ENCODE data around the gene CCDC18. TPM values are rescaled to one million over a fixed set of nuclear protein-coding genes. Genes with fewer than 3 reads are reported as not detected.
A peak's percentile ranks its signal among the peaks of the same experiment; 100 is the strongest.
"Not testable (repeated sequence)": the region's sequence is repeated elsewhere in the genome, so short reads cannot be mapped to it uniquely, and the experiment has no call there.

The CCDC18 gene
- total and polyA plus RNA-seq, 4 donors: 2.0 to 10.8 (median 4.9) TPM

- TF ChIP-seq CTCF (IDR thresholded peaks at IDR 0.05; ENCODE audit: control extremely low read depth, extremely low read depth): no peak
- no peak overlapping the region for H3K9ac ChIP-seq (ENCODE audit: insufficient read depth in 1 of 2, low read length in 2 of 2)
- H3K4me1 ChIP-seq (ENCODE audit: control insufficient read depth in 5 of 5, insufficient read depth in 5 of 5, low read length in 5 of 5): no peaks in the 10 kb centered on the region
- DNase-seq (no peak), ATAC-seq (ENCODE audit: insufficient read depth, low FRiP score) (no peak)
- no peak overlapping the region for H3K27ac ChIP-seq (ENCODE audit: low read depth in 1 of 2, low read length in 1 of 2)
- H3K9me3 ChIP-seq (ENCODE audit: control insufficient read depth in 4 of 4, insufficient read depth in 3 of 4, low read length in 3 of 4): peaks cover 0 to 4% (median 1%) of the 10 kb centered on the region in 4 donors
- no peak overlapping the region for H3K4me3 ChIP-seq
- no peaks in the 10 kb centered on the region for H3K27me3 ChIP-seq (ENCODE audit: control insufficient read depth in 3 of 3, insufficient read depth in 3 of 3, low read length in 2 of 3)
- peaks cover 0 to 16% (median 4%) of the 10 kb centered on the region in 4 donors for H3K36me3 ChIP-seq (ENCODE audit: control insufficient read depth in 4 of 4, insufficient read depth in 4 of 4, low read length in 4 of 4)
Measured at GRCh38 chr1:93257889-93258288, 77.4 kb downstream of the CCDC18 start.

- not testable (repeated sequence) for ATAC-seq (ENCODE audit: insufficient read depth, low FRiP score); H3K9ac ChIP-seq (ENCODE audit: insufficient read depth in 1 of 2, low read length in 2 of 2); H3K27me3 ChIP-seq (ENCODE audit: control insufficient read depth in 3 of 3, insufficient read depth in 3 of 3, low read length in 2 of 3); H3K9me3 ChIP-seq (ENCODE audit: control insufficient read depth in 4 of 4, insufficient read depth in 3 of 4, low read length in 3 of 4); H3K27ac ChIP-seq (ENCODE audit: low read depth in 1 of 2, low read length in 1 of 2); DNase-seq; H3K4me1 ChIP-seq (ENCODE audit: control insufficient read depth in 5 of 5, insufficient read depth in 5 of 5, low read length in 5 of 5); H3K4me3 ChIP-seq
- WGBS, 2 donors: 99 to 100% methylated on average over 3 of the region's 3 CpGs
- H3K36me3 ChIP-seq (ENCODE audit: control insufficient read depth in 4 of 4, insufficient read depth in 4 of 4, low read length in 4 of 4): peaks cover 0 to 24% (median 6%) of the 10 kb centered on the region in 4 donors
Measured at GRCh38 chr1:93260726-93261125, 80.2 kb downstream of the CCDC18 start.

- peaks cover 0 to 24% (median 6%) of the 10 kb centered on the region in 4 donors for H3K36me3 ChIP-seq (ENCODE audit: control insufficient read depth in 4 of 4, insufficient read depth in 4 of 4, low read length in 4 of 4)
- no peak overlapping the region for H3K27ac ChIP-seq (ENCODE audit: low read depth in 1 of 2, low read length in 1 of 2)
- 98% methylated on average over 3 of the region's 3 CpGs for WGBS, 2 donors
- no peaks in the 10 kb centered on the region for H3K27me3 ChIP-seq (ENCODE audit: control insufficient read depth in 3 of 3, insufficient read depth in 3 of 3, low read length in 2 of 3)
- no peak for DNase-seq
- ATAC-seq (ENCODE audit: insufficient read depth, low FRiP score): no peak
- peaks cover 0 to 4% (median 2%) of the 10 kb centered on the region in 4 donors for H3K9me3 ChIP-seq (ENCODE audit: control insufficient read depth in 4 of 4, insufficient read depth in 3 of 4, low read length in 3 of 4)
- no peak for TF ChIP-seq CTCF (IDR thresholded peaks at IDR 0.05; ENCODE audit: control extremely low read depth, extremely low read depth)
- H3K4me3 ChIP-seq: no peak overlapping the region
- H3K4me1 ChIP-seq (ENCODE audit: control insufficient read depth in 5 of 5, insufficient read depth in 5 of 5, low read length in 5 of 5): no peaks in the 10 kb centered on the region
- no peak overlapping the region for H3K9ac ChIP-seq (ENCODE audit: insufficient read depth in 1 of 2, low read length in 2 of 2)
Measured at GRCh38 chr1:93262645-93263044, 82.1 kb downstream of the CCDC18 start.

- 97 to 99% methylated on average over 3 of the region's 3 CpGs for WGBS, 2 donors
Measured at GRCh38 chr1:93268888-93269287, 88.4 kb downstream of the CCDC18 start.

GRCh38 chr1:93275262-93275633 lies 94.7 kb downstream of the CCDC18 start:
- not testable (repeated sequence) for H3K36me3 ChIP-seq (ENCODE audit: control insufficient read depth in 4 of 4, insufficient read depth in 4 of 4, low read length in 4 of 4); H3K4me3 ChIP-seq; H3K9me3 ChIP-seq (ENCODE audit: control insufficient read depth in 4 of 4, insufficient read depth in 3 of 4, low read length in 3 of 4); DNase-seq; H3K9ac ChIP-seq (ENCODE audit: insufficient read depth in 1 of 2, low read length in 2 of 2); H3K27me3 ChIP-seq (ENCODE audit: control insufficient read depth in 3 of 3, insufficient read depth in 3 of 3, low read length in 2 of 3); ATAC-seq (ENCODE audit: insufficient read depth, low FRiP score); H3K4me1 ChIP-seq (ENCODE audit: control insufficient read depth in 5 of 5, insufficient read depth in 5 of 5, low read length in 5 of 5)
- WGBS, 2 donors: 71 to 90% methylated on average over 3 of the region's 3 CpGs
- peak overlapping the region in 1 of 2 donors; percentile 56 for H3K27ac ChIP-seq (ENCODE audit: low read depth in 1 of 2, low read length in 1 of 2)

More at GRCh38 chr1:93268888-93269287, 88.4 kb downstream of the CCDC18 start:
- H3K27ac ChIP-seq (ENCODE audit: low read depth in 1 of 2, low read length in 1 of 2); H3K9ac ChIP-seq (ENCODE audit: insufficient read depth in 1 of 2, low read length in 2 of 2); H3K4me1 ChIP-seq (ENCODE audit: control insufficient read depth in 5 of 5, insufficient read depth in 5 of 5, low read length in 5 of 5); DNase-seq; H3K9me3 ChIP-seq (ENCODE audit: control insufficient read depth in 4 of 4, insufficient read depth in 3 of 4, low read length in 3 of 4); H3K27me3 ChIP-seq (ENCODE audit: control insufficient read depth in 3 of 3, insufficient read depth in 3 of 3, low read length in 2 of 3); H3K36me3 ChIP-seq (ENCODE audit: control insufficient read depth in 4 of 4, insufficient read depth in 4 of 4, low read length in 4 of 4); H3K4me3 ChIP-seq; ATAC-seq (ENCODE audit: insufficient read depth, low FRiP score): not testable (repeated sequence)

Data from lung (tissue), 12 donors.